IPS-11a (cell line): Measurements from ENCODE around the gene RFXAP.

Source experiments
- H3K4me3 ChIP-seq: one replicate; pipeline ENCODE4 v1.5.1; 2013; ENCODE audit warnings: low read depth, low read length, control low read depth

Gene RFXAP

DNA sequence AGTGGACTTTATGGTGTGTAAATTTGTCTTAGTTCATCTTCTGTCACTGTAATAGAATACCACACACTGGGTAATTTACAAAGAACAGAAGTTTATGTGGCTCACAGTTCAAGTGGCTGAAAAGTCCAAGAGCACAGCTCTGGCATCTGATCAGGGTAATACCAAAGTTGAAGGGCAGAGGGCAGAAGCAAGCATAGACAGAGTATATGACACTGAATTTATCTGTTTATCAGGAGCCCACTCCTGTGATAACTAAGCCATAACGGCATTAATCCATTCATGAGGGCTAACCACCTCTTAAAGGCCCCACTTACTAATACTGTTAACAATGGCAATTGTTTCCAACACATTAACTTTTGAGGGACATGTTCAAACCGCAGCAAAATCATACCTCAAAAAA lies 4.0 kb upstream of the RFXAP start:
- H3K4me3 ChIP-seq: no peak overlapping the region

DNA sequence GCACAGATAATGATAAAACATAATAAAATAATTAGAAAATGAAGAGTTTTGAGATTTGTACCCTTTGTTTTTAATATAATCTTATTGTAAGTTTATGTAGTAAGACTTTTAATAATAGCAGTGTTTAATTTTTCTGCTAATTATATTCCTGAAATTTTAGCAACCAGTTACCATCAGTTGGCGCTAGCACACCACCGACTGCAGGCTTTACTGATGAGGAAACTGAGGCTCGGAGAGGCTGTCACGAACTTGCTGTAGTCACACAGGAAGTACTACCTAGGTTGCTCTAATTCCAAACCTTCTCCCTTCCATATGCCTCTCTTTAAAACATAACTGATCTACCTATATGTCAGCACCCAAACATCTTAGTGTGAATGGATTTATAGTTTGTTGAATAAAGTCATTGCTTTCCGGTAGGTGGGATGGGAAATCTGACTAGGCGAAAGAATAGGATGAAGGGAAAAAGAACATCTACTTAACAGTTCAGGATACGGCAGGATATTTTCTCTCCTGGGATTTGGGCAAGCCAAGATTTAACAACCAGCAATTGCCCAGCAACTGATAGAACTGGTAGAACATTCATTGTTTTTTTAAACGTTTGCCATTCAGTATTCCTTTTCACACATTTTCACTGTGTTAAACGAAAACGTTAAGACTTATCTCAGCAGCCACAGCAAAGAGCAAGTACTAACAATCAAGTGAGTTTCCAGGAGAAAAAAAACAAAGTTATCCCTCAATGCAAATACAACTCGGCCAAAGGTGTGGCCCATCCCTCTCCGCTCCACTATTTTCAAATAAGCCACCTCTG lies 822 bp upstream of the RFXAP start:
- H3K4me3 ChIP-seq: peak overlapping the region; percentile 62

DNA sequence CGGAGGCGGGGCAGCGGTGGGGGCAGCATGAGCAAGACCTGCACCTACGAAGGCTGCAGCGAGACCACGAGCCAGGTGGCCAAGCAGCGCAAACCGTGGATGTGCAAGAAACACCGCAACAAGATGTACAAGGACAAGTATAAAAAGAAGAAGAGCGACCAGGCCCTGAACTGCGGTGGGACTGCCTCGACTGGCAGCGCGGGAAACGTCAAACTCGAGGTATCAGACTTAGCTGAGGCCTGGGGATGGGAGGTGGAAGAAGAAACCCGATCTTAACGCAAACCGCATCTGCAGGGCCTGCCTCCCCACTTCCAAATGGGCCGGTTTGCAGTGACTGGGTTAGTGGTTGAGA lies 693 bp downstream of the RFXAP start:
- H3K4me3 ChIP-seq: peak overlapping the region; percentile 62

DNA sequence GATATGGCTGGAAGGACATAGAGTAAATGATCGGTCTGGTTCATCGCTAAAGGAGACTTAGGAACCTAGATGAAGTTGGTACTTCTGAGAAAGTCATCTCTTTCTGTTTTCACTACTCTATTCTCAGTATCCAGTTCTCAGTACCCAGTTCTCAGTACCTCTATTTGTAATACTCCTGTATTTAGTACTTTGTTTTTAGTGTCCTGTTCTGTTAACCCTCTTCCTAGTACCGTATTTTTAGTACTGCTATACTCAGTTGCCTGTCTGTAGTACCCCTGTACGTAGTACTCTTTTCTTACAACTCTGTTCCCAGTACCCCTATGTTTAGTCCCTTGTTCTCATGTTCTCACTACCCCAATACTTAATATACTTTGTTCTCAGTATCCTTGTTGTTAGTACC lies 1.2 kb downstream of the RFXAP start:
- H3K4me3 ChIP-seq: no peak overlapping the region

DNA sequence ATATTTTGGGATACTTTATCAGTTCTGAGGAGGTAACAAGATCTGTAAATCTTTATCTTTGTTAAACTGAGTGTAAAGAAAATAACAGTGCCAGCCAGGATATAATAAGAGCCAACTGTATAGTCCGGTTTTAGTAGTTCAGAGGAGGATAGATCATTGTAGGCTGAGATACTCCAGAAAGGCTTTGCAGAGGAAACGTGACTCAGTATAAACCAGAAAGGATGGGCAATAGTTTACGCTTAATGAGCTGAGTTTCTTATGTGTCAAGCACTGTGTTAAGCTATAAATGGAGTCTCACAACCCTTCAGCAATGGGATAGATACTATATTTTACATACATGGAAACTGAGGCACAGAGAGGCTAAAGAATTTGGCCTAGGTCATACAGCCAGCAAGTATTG lies 3.8 kb downstream of the RFXAP start:
- H3K4me3 ChIP-seq: no peak overlapping the region

- H3K4me3 ChIP-seq: no peak overlapping the region
Observed at GRCh38 chr13:36829753-36830152, 10.7 kb downstream of the RFXAP start.

DNA sequence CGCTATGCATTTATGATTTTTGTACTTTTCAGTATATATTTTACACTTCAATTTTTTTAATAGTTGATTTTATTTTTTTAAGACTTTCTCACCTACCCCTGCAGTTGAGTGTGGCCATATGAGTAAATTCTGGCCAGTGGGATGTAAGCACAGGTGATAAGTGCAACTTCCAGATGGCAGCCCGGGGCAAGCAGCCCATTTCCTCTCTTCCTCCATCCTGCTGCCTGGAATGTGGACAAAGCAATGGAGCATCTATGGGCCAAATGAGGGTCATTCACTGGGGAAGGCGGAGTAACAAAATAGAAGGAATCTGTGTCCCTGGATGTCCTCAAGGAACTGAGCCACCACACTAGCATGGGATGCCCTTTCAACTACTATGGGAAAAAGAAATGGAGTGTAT lies 12.3 kb downstream of the RFXAP start:
- H3K4me3 ChIP-seq: no peak overlapping the region

DNA sequence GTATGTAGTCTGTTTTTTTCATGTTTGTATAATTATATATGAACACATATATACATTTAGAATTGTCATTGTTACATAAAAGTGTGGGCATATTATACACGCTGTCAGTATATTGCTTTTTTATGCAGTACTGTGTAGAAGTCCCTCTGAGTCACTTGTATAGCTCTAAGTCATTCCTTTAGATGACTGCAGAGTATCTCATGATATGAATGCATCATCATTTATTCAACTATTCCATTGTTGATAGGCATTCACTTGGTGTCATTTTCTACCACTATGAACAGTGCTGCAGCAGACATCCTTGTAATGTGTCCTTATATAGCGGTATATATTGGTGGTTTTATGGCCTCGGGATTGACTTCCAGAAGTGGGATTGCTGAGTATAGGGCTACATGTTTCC lies 15.3 kb downstream of the RFXAP start:
- H3K4me3 ChIP-seq: no peak overlapping the region

DNA sequence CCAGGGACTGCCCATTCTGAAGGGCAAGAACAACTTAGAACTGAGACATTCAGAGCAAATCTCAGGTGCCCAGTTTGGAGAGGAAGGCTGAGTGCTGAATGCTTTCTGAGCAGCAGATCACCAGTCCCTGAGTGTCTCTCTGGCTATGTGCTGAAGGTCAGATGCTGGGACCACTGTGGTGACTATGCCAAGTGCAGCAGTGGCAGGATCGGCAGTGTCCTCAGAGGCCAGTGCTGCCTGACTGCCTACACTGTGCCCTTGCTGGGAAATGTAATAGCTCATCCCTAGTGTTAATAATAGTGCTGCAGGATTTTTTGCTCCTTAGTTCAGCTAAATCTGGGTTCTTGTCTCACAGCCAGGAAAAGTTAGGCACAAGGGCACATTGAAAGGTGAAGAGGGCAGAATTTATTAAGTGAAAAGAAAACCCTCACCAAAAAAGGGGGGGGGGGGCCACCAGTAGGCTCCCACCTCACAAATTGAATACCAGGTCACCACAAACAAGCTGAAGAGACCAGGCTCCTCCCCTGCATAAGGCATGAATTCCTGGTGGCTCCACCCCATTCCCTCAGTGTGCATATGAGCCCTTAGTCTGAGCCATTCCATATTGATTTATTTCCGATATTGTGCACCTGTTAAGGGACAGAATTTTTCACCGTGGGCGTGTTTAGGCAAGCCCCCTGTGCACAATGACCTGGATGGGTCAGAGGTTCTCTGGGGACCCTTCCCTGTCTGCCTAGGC lies 18.5 kb downstream of the RFXAP start:
- no peak overlapping the region for H3K4me3 ChIP-seq

GRCh38 chr13:36839281-36839680 lies 20.3 kb downstream of the RFXAP start:
- H3K4me3 ChIP-seq: no peak overlapping the region

- H3K4me3 ChIP-seq: no peak overlapping the region
Observed at GRCh38 chr13:36839981-36840380, 21.0 kb downstream of the RFXAP start.

GRCh38 chr13:36840718-36841250 lies 21.8 kb downstream of the RFXAP start:
- no peak overlapping the region for H3K4me3 ChIP-seq

- H3K4me3 ChIP-seq: no peak overlapping the region
Observed at GRCh38 chr13:36841391-36841790, 22.4 kb downstream of the RFXAP start.

- H3K4me3 ChIP-seq: no peak overlapping the region
Observed at GRCh38 chr13:36847606-36848005, 28.6 kb downstream of the RFXAP start.

GRCh38 chr13:36848199-36848982 lies 29.4 kb downstream of the RFXAP start:
- H3K4me3 ChIP-seq: no peak overlapping the region

DNA sequence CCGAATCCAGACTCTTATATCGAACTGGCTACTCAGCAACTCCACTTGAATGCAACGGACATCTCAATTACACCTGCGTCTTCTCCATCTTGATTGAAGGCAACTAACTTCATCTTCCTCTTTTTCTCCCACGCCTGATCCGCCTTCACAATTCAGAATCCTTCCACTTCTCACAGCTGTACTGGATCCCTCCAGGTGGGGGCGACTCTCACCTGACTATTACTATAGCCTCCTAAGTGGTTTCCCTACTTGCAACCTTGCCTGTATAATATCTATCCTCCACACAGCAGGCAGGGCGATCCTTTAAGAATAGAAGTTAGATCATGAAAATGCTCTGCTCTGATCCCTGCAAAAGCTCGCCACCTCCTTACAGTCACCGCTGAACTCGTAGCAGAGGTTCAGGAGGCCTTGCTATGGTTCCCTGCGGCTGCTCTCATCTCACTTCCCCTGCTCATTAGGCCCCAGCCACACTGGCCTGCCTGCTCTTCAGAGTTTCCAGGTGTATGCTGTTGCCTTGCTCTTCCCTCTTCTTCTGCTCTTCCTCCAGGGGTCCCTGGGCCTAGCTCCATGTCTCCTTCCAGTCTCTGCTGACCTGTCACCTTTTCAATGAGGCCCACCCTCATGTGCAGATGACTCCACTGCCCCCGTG lies 31.9 kb downstream of the RFXAP start:
- H3K4me3 ChIP-seq: no peak overlapping the region

DNA sequence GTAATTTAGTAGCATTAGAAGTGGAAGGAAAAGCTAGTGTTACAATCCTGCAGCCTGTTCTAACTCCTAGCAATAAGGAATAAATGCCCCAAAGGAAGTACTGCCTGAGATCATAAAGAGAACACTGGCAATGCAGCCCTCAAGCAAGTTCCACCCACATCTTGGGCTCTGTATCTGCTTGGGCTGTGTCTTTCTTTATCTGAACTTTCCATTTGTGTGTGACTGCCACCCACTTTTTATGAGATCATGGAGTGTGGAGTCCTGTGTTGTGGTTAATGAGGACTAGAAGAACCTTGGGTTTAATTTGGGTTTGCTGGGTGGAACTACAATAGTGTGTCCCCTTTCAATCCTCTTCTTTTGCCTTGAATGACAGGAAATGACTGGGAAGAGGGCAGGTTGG lies 38.2 kb downstream of the RFXAP start:
- H3K4me3 ChIP-seq: no peak overlapping the region

DNA sequence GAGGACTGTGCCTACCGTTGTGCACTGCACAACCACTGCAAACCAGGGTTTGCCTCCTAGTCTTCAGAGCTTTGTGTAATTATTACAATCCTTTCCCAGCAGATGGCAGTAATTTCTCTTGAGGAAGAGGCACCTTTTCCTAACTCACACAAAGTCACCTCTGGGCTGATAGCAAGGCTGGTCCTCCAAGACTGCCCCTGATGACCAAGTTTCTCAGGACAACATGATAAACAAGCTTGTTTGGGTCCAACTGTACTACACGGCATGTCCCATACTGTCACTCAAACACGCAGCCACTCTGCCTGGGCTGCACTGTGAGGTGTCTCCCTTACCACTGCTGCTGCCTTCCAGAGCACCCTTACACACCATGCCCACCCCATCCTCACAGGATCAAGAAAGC lies 39.3 kb downstream of the RFXAP start:
- H3K4me3 ChIP-seq: no peak overlapping the region

GRCh38 chr13:36859259-36859658 lies 40.2 kb downstream of the RFXAP start:
- H3K4me3 ChIP-seq: no peak overlapping the region

- no peak overlapping the region for H3K4me3 ChIP-seq
Observed at GRCh38 chr13:36862002-36862685, 43.1 kb downstream of the RFXAP start.
